ENCODE measurements around the gene GALNT9.

Gene GALNT9

GRCh38 chr12:132230381-132230780 lies 99.0 kb downstream of the GALNT9 start:
- no peak for TF ChIP-seq CTCF (IDR thresholded peaks at IDR 0.05; ENCODE audit: insufficient read depth, missing control alignments)
- no peak for DNase-seq (ENCODE audit: insufficient read length, low spot score)
- FAIRE-seq, result no peak

DNA sequence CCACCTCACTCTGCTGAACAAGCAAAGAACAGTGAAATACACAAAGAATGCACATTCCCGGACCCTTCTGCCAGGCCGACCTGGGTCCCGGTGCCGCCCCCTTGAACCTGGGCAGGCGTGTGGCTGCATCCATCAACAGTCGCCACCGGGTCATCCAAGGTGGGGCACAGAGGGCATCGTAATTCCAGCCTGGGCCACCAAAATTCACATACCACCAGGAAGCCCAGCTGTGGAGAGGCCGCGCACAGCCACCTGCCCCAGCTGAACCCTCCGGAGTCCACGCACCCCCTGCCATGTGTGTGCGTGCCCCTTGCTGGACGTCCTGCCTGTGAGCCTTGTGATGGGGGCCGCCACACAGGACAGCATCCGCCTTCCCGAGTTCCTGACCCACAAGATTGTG lies 99.5 kb downstream of the GALNT9 start:
- FAIRE-seq (no peak), DNase-seq (ENCODE audit: insufficient read length, low spot score) (no peak)
- TF ChIP-seq CTCF (IDR thresholded peaks at IDR 0.05; ENCODE audit: insufficient read depth, missing control alignments), result no peak

- FAIRE-seq, result no peak
- TF ChIP-seq CTCF (IDR thresholded peaks at IDR 0.05; ENCODE audit: insufficient read depth, missing control alignments), result no peak
- no peak for DNase-seq (ENCODE audit: insufficient read length, low spot score)
Measured at GRCh38 chr12:132229193-132229760, 100.1 kb downstream of the GALNT9 start.

DNA sequence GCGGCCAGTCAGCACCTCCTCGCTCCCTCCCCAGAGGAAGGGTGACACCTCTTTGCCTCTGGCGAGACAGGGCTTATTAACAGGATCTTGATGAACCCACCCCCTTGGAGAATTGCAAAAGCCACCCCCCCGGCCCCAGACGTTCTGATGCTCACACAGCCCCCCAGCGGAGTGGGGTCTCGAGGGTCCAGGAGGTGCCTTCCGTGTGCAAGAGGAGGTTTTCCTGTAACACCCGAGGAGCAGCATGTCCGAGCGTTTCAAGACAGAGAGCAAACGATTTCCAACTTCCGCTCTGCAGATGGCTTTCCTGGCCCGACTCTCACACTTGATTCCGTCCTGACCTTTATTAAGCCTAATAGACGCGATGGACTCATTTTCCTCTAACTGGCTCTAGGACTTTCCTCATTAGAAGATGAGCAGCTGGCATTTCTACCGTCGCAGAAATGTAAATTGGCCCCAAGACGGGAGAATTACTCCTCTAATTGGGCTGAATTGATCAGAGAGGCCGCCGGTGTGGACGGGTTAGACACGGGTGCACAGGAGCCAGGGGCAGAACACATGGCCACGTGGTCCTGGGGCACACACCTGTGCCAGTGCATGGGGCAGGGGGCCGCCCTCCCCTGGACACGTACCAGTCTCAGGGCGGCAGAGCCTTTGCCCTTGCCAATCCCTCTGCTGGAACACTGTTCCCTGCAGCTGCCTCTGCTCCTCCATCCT lies 100.8 kb downstream of the GALNT9 start:
- DNase-seq (ENCODE audit: insufficient read length, low spot score) (no peak), FAIRE-seq (no peak)
- TF ChIP-seq CTCF (IDR thresholded peaks at IDR 0.05; ENCODE audit: insufficient read depth, missing control alignments), result no peak

- no peak for TF ChIP-seq CTCF (IDR thresholded peaks at IDR 0.05; ENCODE audit: insufficient read depth, missing control alignments)
- FAIRE-seq, result no peak
- no peak for DNase-seq (ENCODE audit: insufficient read length, low spot score)
Measured at GRCh38 chr12:132227782-132228475, 101.5 kb downstream of the GALNT9 start.

DNA sequence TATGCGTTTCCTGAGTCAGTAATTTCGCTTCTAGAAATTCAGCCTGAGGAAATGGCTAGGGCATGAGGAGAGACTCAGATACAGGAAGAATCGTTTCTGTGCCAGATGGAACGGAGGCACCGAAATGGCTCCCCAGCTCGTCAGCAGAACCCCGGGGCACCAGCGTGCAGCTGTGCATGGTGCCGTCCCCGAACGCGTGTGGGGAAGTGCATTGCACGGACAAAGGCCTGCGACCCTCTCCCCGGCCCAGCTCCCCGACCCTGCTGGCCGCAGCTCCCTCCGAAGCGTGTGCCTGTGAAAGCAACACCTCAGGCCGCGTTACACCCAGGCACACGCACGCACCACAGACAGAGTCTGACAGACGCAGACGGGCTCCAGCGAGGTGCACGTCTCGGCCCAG lies 102.3 kb downstream of the GALNT9 start:
- no peak for FAIRE-seq
- no peak for TF ChIP-seq CTCF (IDR thresholded peaks at IDR 0.05; ENCODE audit: insufficient read depth, missing control alignments)
- no peak for DNase-seq (ENCODE audit: insufficient read length, low spot score)

- DNase-seq (ENCODE audit: insufficient read length, low spot score), result no peak
- FAIRE-seq, result no peak
- no peak for TF ChIP-seq CTCF (IDR thresholded peaks at IDR 0.05; ENCODE audit: insufficient read depth, missing control alignments)
Measured at GRCh38 chr12:132226604-132227003, 102.8 kb downstream of the GALNT9 start.
